Measurements from ENCODE around the gene CSRNP3.

GRCh38 chr2:165497659-165498317, 28.3 kb downstream of the CSRNP3 start:
- TF ChIP-seq, protein P1, sequence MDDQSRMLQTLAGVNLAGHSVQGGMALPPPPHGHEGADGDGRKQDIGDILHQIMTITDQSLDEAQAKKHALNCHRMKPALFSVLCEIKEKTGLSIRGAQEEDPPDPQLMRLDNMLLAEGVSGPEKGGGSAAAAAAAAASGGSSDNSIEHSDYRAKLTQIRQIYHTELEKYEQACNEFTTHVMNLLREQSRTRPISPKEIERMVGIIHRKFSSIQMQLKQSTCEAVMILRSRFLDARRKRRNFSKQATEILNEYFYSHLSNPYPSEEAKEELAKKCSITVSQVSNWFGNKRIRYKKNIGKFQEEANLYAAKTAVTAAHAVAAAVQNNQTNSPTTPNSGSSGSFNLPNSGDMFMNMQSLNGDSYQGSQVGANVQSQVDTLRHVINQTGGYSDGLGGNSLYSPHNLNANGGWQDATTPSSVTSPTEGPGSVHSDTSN (CRISPR knock-in tag; IDR thresholded peaks at IDR 0.05) = no peak
- TF ChIP-seq, protein P2, sequence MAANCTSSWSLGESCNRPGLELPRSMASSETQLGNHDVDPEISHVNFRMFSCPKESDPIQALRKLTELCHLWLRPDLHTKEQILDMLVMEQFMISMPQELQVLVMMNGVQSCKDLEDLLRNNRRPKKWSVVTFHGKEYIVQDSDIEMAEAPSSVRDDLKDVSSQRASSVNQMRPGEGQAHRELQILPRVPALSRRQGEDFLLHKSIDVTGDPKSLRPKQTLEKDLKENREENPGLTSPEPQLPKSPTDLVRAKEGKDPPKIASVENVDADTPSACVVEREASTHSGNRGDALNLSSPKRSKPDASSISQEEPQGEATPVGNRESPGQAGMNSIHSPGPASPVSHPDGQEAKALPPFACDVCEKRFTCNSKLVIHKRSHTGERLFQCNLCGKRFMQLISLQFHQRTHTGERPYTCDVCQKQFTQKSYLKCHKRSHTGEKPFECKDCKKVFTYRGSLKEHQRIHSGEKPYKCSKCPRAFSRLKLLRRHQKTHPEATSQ (tag by site-specific recombination; IDR thresholded peaks at IDR 0.05) = no peak
- TF ChIP-seq ZBTB1 (tag by site-specific recombination; IDR thresholded peaks at IDR 0.05) = no peak
- TF ChIP-seq ZNF175 (tag by site-specific recombination; IDR thresholded peaks at IDR 0.05) = no peak
- no peak for TF ChIP-seq ZNF10 (tag by site-specific recombination; IDR thresholded peaks at IDR 0.05)
- no peak for TF ChIP-seq CTCF (tag by site-specific recombination; IDR thresholded peaks at IDR 0.05)
- TF ChIP-seq ZNF76 (tag by site-specific recombination; IDR thresholded peaks at IDR 0.05; ENCODE audit: borderline replicate concordance, low read depth) = no peak
- TF ChIP-seq ZBTB20 (tag by site-specific recombination; IDR thresholded peaks at IDR 0.05) = no peak
- no peak for TF ChIP-seq ZBTB26 (tag by site-specific recombination; optimal IDR thresholded peaks at IDR 0.05)
- TF ChIP-seq KLF16 (tag by site-specific recombination; IDR thresholded peaks at IDR 0.05) = no peak
- no peak for TF ChIP-seq BCL11A (tag by site-specific recombination; IDR thresholded peaks at IDR 0.05; ENCODE audit: low read depth)
- TF ChIP-seq ZNF362 (tag by site-specific recombination; IDR thresholded peaks at IDR 0.05) = no peak
